WI38 (cell line): Measurements from ENCODE around the gene COL19A1.

Experiments used
- H3K4me3 ChIP-seq: 2 replicates; pipeline ENCODE4 v1.5.1; 2011; ENCODE audit warnings: low read depth, mild to moderate bottlenecking, control low read depth, low read length
- TF ChIP-seq, protein P1 (sequence below): IDR thresholded peaks from 2 replicates; pipeline ENCODE4 v1.5.1; 2012; ENCODE audit warnings: low read depth, mild to moderate bottlenecking, control low read depth, low read length

Gene COL19A1

DNA sequence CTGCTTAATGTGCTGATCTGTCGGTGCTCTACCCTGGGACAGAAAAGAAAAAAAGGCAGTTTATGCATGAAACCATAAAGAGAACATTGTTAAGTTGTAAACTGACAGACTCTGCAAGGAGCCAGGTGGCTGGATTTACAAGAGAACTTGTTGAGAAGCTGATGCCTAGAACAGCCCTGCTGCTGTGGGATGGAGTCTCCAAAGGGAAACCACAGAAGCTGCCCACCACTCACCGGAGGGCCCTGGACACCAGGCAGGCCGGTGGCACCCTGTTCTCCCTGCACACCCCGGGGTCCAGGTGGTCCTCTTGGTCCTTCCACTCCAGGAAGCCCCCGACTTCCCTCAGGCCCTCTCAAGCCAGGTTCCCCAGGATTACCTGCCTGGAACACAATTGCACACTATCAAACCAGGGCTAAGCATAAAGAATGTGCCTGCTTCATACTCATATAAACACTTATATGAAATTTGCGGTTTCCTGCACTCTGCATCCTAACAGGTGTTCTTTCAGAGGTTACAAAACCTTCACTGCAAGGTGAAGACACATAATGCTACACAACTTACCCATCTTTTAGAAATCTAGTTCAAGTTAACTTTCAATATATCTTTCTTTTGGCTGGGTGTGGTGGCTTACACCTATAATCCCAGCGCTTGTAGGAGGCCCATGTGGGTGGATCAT lies 368.3 kb downstream of the COL19A1 start:
- TF ChIP-seq, protein P1, sequence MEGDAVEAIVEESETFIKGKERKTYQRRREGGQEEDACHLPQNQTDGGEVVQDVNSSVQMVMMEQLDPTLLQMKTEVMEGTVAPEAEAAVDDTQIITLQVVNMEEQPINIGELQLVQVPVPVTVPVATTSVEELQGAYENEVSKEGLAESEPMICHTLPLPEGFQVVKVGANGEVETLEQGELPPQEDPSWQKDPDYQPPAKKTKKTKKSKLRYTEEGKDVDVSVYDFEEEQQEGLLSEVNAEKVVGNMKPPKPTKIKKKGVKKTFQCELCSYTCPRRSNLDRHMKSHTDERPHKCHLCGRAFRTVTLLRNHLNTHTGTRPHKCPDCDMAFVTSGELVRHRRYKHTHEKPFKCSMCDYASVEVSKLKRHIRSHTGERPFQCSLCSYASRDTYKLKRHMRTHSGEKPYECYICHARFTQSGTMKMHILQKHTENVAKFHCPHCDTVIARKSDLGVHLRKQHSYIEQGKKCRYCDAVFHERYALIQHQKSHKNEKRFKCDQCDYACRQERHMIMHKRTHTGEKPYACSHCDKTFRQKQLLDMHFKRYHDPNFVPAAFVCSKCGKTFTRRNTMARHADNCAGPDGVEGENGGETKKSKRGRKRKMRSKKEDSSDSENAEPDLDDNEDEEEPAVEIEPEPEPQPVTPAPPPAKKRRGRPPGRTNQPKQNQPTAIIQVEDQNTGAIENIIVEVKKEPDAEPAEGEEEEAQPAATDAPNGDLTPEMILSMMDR, result no peak
- no peak overlapping the region for H3K4me3 ChIP-seq

DNA sequence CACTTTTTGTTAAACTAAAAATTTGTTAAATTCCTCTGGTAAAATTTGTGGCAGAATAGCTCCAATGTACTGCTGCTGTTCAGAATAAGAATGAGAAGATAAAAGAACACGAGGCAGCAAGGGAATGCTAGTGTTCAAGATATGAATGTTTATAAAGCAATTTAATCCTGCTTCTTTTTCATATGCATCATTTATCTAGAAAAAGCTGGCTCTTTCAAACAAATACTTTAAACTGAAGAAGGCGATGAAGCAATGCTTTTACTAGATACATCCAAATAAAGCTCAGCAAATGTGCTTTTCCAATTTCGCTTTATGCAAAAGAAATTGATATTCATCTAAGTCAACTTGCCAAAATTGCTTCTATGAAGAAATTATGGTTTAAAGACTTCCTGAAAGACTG lies 370.0 kb downstream of the COL19A1 start:
- H3K4me3 ChIP-seq, result no peak overlapping the region
- TF ChIP-seq, protein P1, result no peak

DNA sequence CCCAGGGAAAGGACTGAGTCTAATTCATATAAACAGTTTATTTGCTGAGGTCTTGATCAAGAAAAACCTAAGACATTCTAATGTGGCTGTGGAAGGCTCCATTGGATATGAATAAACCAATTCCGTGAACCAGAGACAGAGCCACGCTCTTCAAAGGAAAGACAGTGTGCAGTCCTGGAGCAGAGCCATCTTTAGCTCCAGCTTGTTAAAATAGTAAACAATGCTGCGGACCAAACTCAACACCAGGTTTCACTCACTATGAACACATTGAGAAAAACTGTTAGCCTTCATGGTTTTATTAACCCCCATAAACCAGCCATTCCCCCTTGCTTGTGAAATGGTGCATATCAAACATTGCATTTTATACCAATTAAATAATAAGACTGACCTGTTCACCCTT lies 374.7 kb downstream of the COL19A1 start:
- TF ChIP-seq, protein P1, result no peak
- H3K4me3 ChIP-seq, result no peak overlapping the region

DNA sequence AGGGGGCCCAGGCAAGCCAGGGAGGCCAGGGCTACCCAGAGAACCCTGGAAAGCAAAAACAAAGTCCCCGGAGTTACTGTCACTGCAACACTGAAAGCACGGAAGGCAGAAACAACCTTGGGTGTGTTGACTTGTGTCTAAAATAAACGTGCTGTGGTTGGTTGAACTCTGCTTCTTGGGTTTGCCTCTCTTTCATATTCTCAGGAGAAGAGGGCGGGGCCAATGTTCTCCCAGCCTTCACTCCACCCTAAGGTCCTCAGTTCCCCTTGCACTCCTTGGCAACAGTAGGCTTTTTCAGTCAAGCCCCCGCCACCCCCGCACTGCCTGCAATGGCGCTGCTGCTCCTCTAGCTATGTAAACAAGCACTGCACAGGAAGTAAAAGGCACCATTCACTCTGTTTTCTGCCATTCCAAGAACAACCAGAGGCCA lies 375.6 kb downstream of the COL19A1 start:
- H3K4me3 ChIP-seq, result no peak overlapping the region
- TF ChIP-seq, protein P1, result no peak

DNA sequence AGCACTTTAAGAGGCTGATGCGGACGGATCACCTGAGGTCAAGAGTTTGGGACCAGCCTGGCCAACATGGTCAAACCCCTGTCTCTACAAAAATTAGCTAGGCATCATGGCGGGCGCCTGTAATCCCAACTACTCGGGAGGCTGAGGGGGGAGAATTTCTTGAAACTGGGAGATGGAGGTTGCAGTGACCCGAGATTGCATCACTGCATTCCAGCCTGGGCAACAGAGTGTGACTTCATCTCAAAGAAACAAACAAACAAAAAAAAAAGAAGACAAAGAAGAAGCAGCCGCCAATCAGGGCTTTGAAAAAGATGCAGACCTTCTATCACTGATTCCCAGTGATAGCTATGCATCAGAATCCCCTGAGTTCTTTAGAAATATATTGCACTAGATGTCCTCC lies 379.8 kb downstream of the COL19A1 start:
- H3K4me3 ChIP-seq, result no peak overlapping the region
- TF ChIP-seq, protein P1, result no peak

DNA sequence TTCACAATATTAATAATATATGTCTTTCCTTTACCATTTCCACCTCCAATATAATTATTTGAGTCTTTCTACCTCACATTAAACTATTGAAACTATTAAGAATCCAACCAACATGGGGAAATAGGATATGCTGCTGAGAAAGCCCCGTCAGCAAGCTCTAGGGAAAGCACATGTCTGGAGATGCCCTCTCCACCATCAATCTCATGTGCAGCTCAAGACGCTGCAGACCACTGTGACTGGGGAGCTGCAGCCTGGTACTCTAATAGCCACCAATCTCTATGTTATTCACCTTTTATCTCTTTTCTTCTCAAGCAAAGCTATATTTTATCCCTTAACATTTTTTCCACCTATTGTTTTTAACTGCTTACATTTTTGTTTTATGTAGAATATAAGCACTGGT lies 386.2 kb downstream of the COL19A1 start:
- no peak overlapping the region for H3K4me3 ChIP-seq
- TF ChIP-seq, protein P1, result no peak

DNA sequence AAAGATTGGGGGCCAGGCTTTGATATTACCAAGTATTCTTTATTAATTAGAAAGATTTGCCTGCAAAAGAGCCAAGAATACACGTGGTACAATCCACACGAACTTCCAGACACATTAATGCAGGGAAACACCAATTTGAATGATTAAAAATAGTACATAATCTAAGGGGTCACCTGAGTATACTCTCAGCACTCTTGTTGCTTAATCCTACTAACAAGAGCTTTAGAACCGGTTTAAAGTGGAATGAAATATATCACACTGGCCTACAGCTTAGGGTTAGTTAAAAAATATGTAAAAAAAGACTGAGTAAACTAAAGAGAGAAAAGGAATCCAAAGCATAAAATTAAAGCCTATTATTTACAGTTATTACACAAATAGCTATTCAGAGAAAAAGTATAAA lies 387.6 kb downstream of the COL19A1 start:
- H3K4me3 ChIP-seq, result no peak overlapping the region
- TF ChIP-seq, protein P1, result no peak
